Measurements from ENCODE around the gene TRAF3.

TRAF3 gene

DNA sequence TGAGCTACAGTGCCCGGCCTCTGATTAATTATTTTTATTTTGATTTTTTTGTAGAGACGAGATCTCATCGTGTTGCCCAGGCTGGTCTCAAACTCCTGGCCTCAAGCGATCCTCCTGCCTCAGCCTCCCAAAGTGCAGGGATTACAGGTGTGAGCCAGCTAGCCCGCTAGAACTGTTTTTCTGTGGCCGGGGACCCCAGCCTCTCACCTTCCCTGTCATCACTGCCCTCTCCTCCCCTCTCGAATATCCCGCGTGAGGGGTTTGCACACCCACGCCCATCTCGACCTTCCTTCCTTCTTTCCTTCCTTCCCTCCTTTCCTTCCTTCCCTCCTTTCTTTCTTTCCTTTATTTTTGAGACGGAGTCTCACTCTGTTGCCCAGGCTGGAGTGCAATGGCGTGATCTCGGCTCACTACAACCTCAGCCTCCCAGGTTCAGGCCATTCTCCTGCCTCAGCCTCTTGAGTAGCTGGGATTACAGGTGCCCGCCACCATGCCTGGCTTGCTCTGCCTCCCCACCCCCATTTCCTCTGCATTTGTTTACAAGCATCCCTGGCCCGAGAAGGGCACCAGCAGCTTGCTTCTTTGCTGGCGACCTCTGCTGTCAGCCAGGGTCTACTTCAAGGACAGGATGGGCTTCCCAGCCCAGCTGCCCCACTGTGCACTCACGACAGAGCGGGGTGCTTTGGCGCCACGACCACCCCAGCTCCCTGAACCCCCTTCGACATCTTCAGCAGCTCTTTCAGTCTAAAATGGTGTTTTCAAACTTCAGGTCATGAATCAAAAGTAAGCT is 4.3 kb upstream of the TRAF3 start:
- Histone ChIP-seq H3K27me3 (ENCODE audit: insufficient read depth, poor library complexity, severe bottlenecking) (no peaks in the 10 kb centered on the region), H3K27ac (replicated peaks) (no peak overlapping the region), H3K4me3 (replicated peaks; ENCODE audit: insufficient read depth, low read length) (no peak overlapping the region)
- peak in 1 of 2 experiments; percentile 28 for DNase-seq (ENCODE audit: low read depth in 1 of 2, low spot score in 1 of 2)
- TF ChIP-seq POLR2AphosphoS5 (IDR thresholded peaks at IDR 0.05; ENCODE audit: low read depth) (no peak), SPI1 (IDR thresholded peaks at IDR 0.05; ENCODE audit: borderline replicate concordance, low read depth) (no peak), GABPA (IDR thresholded peaks at IDR 0.05; ENCODE audit: low read depth) (no peak)
- TF ChIP-seq, protein P1, sequence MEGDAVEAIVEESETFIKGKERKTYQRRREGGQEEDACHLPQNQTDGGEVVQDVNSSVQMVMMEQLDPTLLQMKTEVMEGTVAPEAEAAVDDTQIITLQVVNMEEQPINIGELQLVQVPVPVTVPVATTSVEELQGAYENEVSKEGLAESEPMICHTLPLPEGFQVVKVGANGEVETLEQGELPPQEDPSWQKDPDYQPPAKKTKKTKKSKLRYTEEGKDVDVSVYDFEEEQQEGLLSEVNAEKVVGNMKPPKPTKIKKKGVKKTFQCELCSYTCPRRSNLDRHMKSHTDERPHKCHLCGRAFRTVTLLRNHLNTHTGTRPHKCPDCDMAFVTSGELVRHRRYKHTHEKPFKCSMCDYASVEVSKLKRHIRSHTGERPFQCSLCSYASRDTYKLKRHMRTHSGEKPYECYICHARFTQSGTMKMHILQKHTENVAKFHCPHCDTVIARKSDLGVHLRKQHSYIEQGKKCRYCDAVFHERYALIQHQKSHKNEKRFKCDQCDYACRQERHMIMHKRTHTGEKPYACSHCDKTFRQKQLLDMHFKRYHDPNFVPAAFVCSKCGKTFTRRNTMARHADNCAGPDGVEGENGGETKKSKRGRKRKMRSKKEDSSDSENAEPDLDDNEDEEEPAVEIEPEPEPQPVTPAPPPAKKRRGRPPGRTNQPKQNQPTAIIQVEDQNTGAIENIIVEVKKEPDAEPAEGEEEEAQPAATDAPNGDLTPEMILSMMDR (IDR thresholded peaks at IDR 0.05; ENCODE audit: insufficient read depth, low read length) = no peak
- TF ChIP-seq, protein P2, sequence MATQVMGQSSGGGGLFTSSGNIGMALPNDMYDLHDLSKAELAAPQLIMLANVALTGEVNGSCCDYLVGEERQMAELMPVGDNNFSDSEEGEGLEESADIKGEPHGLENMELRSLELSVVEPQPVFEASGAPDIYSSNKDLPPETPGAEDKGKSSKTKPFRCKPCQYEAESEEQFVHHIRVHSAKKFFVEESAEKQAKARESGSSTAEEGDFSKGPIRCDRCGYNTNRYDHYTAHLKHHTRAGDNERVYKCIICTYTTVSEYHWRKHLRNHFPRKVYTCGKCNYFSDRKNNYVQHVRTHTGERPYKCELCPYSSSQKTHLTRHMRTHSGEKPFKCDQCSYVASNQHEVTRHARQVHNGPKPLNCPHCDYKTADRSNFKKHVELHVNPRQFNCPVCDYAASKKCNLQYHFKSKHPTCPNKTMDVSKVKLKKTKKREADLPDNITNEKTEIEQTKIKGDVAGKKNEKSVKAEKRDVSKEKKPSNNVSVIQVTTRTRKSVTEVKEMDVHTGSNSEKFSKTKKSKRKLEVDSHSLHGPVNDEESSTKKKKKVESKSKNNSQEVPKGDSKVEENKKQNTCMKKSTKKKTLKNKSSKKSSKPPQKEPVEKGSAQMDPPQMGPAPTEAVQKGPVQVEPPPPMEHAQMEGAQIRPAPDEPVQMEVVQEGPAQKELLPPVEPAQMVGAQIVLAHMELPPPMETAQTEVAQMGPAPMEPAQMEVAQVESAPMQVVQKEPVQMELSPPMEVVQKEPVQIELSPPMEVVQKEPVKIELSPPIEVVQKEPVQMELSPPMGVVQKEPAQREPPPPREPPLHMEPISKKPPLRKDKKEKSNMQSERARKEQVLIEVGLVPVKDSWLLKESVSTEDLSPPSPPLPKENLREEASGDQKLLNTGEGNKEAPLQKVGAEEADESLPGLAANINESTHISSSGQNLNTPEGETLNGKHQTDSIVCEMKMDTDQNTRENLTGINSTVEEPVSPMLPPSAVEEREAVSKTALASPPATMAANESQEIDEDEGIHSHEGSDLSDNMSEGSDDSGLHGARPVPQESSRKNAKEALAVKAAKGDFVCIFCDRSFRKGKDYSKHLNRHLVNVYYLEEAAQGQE (IDR thresholded peaks at IDR 0.05; ENCODE audit: insufficient replicate concordance, low read depth) = no peak

GRCh38 chr14:102774391-102775153 is 2.7 kb upstream of the TRAF3 start:
- no peak for TF ChIP-seq POLR2AphosphoS5 (IDR thresholded peaks at IDR 0.05; ENCODE audit: low read depth)
- TF ChIP-seq, protein P1 (IDR thresholded peaks at IDR 0.05; ENCODE audit: insufficient read depth, low read length) = peak; percentile 87
- Histone ChIP-seq H3K4me3 (replicated peaks; ENCODE audit: insufficient read depth, low read length) (no peak overlapping the region), H3K27ac (replicated peaks) (peak overlapping the region; percentile 16; the same call in 1 of the 2 replicates), H3K27me3 (ENCODE audit: insufficient read depth, poor library complexity, severe bottlenecking) (no peaks in the 10 kb centered on the region)
- DNase-seq (ENCODE audit: low read depth in 1 of 2, low spot score in 1 of 2) = peak in 1 of 2 experiments; percentile 73

DNA sequence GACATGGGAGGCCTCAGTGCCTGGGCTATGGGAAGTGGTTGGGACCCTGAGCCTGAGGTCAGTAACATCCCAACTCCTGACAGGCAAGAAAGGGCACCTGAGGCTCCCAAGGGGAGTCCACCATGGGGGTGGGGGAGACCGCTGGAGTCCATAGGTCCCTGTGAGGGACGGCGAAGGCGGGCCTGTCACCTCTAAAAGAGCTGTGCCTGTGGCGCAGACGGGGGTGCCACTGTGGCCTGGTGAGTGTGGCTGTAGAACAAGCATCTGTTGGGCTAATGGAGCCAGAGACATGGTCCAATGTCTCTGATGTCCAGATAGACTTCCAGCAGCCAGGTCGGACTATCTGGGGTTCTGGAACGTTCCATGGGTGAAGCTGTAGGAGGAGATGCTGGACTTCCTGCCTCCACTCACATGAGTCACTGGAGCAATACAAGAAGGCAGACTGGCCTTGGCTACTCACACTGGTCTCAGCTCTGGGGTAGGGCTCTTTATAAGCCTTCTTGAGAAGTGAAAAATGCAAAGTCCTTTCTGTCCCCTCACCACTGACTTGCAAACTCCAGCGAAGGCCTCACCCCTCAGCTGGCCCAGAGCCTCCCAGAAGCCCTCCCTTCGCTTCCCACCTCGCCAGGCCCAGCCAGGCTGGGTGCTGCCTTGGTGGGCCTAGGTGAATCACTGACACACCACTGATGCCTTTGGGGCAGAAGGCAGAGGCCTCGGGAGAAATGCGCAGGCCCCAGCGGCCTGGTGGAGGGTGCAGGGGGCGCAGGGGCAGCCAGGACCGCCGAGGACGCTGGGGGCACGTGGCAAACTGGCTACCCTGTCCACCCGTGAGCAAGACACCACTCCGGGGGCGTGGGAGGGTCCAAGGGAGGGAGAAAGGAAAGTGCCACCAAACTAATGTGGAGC is 1.1 kb upstream of the TRAF3 start:
- H3K4me3 ChIP-seq (replicated peaks; ENCODE audit: insufficient read depth, low read length) = no peak overlapping the region
- TF ChIP-seq POLR2AphosphoS5 (IDR thresholded peaks at IDR 0.05; ENCODE audit: low read depth) = no peak
- TF ChIP-seq GABPA (IDR thresholded peaks at IDR 0.05; ENCODE audit: low read depth) = no peak
- TF ChIP-seq, protein P1 (IDR thresholded peaks at IDR 0.05; ENCODE audit: insufficient read depth, low read length) = no peak
- no peak for DNase-seq (ENCODE audit: low read depth in 1 of 2, low spot score in 1 of 2)

DNA sequence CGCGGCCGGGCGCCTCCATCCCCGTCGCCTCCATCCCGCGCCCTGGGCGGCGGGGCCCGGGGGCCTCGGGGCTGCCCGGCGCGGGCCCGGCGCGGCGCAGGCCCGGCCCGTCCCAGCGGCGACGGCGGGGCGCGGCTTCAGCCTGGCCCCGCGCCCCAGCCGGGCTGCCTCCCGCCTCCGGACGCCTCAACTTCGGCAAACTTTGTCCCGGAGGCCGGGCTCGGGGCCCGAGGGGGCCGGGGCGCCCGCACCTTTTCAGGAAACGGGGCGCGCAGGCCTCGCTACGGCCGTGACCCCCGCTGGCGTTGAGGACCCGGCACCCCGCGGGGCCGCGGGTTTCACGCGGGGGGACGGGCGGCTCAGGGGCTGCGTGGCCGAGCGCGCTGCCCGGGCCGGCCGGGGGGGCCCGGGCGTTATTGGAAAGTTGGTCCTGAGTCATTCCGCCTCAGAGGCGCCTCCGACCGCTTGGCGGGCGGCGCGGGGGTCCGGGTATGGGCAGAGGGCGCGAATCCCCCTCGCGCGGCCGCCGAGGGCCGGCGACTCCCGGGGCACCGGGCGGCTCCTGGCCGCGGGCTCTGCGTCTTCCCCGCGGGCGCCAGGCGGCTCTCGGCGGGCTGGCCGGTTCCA is 575 bp downstream of the TRAF3 start:
- H3K27me3 ChIP-seq (ENCODE audit: insufficient read depth, poor library complexity, severe bottlenecking) = no peaks in the 10 kb centered on the region
- H3K4me3 ChIP-seq (replicated peaks; ENCODE audit: insufficient read depth, low read length) = peak overlapping the region; percentile 66
- no peak for DNase-seq (ENCODE audit: low read depth in 1 of 2, low spot score in 1 of 2)
- TF ChIP-seq, protein P2 (IDR thresholded peaks at IDR 0.05; ENCODE audit: insufficient replicate concordance, low read depth) = no peak
- no peak for TF ChIP-seq GABPA (IDR thresholded peaks at IDR 0.05; ENCODE audit: low read depth)
- TF ChIP-seq SPI1 (IDR thresholded peaks at IDR 0.05; ENCODE audit: borderline replicate concordance, low read depth) = no peak
- TF ChIP-seq, protein P1 (IDR thresholded peaks at IDR 0.05; ENCODE audit: insufficient read depth, low read length) = no peak
- no peak for TF ChIP-seq POLR2AphosphoS5 (IDR thresholded peaks at IDR 0.05; ENCODE audit: low read depth)
- H3K27ac ChIP-seq (replicated peaks) = peak overlapping the region; percentile 69

More for the DNA sequence above, 1.1 kb upstream of the TRAF3 start:
- H3K27ac ChIP-seq (replicated peaks) = no peak overlapping the region; the same call in 1 of the 2 replicates
- H3K27me3 ChIP-seq (ENCODE audit: insufficient read depth, poor library complexity, severe bottlenecking) = no peaks in the 10 kb centered on the region

Measured in HL-60 (cell line).